ENCODE data around the gene IPO7.
"Not testable (repeated sequence)": the region's sequence is repeated elsewhere in the genome, so short reads cannot be mapped to it uniquely, and the experiment has no call there.

The IPO7 gene

GRCh38 chr11:9384535-9385326 lies at the start of gene IPO7:
Gene IPO7, plus strand, starts transcription at chr11:9384652. Its CDS starts 112 bp downstream, at chr11:9384764.
- DNase-seq, result peak; percentile 35 to 90 (median 84)

- no peak for DNase-seq
These were observed 42.7 kb upstream of the IPO7 start for GRCh38 chr11:9341638-9342178.

- no peak for DNase-seq
These were observed 40.3 kb upstream of the IPO7 start for GRCh38 chr11:9344061-9344680.

GRCh38 chr11:9347100-9347499 lies 37.4 kb upstream of the IPO7 start:
- DNase-seq, result no peak

- not testable (repeated sequence) for DNase-seq
These were observed 36.7 kb upstream of the IPO7 start for GRCh38 chr11:9347779-9348178.

- DNase-seq, result no peak
These were observed 33.1 kb upstream of the IPO7 start for GRCh38 chr11:9351321-9351881.

- DNase-seq, result no peak
These were observed 27.4 kb upstream of the IPO7 start for GRCh38 chr11:9357041-9357440.

- DNase-seq, result not testable (repeated sequence)
These were observed 23.4 kb upstream of the IPO7 start for GRCh38 chr11:9360862-9361622.

- DNase-seq, result no peak
These were observed 22.0 kb upstream of the IPO7 start for GRCh38 chr11:9362393-9362863.

GRCh38 chr11:9363954-9364912 lies 20.2 kb upstream of the IPO7 start:
- peak; percentile 35 to 97 (median 83) for DNase-seq

GRCh38 chr11:9367551-9367950 lies 16.9 kb upstream of the IPO7 start:
- DNase-seq, result no peak

GRCh38 chr11:9377036-9377435 lies 7.4 kb upstream of the IPO7 start:
- DNase-seq, result no peak

GRCh38 chr11:9379041-9379440 lies 5.4 kb upstream of the IPO7 start:
- DNase-seq, result no peak

- no peak for DNase-seq
These were observed 3.7 kb upstream of the IPO7 start for GRCh38 chr11:9380773-9381172.

- DNase-seq, result no peak
These were observed 961 bp downstream of the IPO7 start for GRCh38 chr11:9385327-9385899.

- no peak for DNase-seq
These were observed 1.6 kb downstream of the IPO7 start for GRCh38 chr11:9386086-9386485.

- DNase-seq, result no peak
These were observed 2.4 kb downstream of the IPO7 start for GRCh38 chr11:9386901-9387300.

- DNase-seq, result no peak
These were observed 11.9 kb downstream of the IPO7 start for GRCh38 chr11:9396310-9396709.

GRCh38 chr11:9396752-9397151 lies 12.3 kb downstream of the IPO7 start:
- DNase-seq, result no peak

- no peak for DNase-seq
These were observed 13.6 kb downstream of the IPO7 start for GRCh38 chr11:9397746-9398680.

Data from C1 segment of cervical spinal cord (tissue), 14 donors.